GM12873 (cell line): ENCODE data around the gene CCDC30.

Experiments
- TF ChIP-seq, protein P1 (sequence below): IDR thresholded peaks from 2 replicates; pipeline ENCODE4 v1.5.1; 2012; ENCODE audit warnings: low read depth, mild to moderate bottlenecking, moderate library complexity, low read length, control low read depth; ENCODE audit not compliant: insufficient read depth; ENCODE audit errors: missing control alignments

The CCDC30 gene

DNA sequence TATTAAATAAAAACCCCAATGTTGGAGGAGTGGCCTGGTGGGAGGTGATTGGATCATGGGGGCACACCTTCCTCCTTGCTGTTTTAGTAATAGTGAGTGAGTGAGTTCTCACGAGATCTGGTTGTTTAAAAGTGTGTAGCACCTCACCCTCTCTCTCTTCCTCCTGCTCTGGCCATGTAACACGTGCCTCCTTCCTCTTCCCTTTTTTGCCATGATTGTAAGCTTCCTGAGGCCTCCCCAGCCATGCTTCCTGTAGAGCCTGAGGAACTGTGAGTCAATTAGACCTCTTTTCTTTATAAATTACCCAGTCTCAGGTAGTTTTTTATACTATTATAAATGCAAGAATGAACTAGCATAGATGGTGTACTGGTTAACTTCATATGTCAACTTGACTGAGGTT is 68.0 kb downstream of the CCDC30 start:
- TF ChIP-seq, protein P1, sequence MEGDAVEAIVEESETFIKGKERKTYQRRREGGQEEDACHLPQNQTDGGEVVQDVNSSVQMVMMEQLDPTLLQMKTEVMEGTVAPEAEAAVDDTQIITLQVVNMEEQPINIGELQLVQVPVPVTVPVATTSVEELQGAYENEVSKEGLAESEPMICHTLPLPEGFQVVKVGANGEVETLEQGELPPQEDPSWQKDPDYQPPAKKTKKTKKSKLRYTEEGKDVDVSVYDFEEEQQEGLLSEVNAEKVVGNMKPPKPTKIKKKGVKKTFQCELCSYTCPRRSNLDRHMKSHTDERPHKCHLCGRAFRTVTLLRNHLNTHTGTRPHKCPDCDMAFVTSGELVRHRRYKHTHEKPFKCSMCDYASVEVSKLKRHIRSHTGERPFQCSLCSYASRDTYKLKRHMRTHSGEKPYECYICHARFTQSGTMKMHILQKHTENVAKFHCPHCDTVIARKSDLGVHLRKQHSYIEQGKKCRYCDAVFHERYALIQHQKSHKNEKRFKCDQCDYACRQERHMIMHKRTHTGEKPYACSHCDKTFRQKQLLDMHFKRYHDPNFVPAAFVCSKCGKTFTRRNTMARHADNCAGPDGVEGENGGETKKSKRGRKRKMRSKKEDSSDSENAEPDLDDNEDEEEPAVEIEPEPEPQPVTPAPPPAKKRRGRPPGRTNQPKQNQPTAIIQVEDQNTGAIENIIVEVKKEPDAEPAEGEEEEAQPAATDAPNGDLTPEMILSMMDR, result no peak

DNA sequence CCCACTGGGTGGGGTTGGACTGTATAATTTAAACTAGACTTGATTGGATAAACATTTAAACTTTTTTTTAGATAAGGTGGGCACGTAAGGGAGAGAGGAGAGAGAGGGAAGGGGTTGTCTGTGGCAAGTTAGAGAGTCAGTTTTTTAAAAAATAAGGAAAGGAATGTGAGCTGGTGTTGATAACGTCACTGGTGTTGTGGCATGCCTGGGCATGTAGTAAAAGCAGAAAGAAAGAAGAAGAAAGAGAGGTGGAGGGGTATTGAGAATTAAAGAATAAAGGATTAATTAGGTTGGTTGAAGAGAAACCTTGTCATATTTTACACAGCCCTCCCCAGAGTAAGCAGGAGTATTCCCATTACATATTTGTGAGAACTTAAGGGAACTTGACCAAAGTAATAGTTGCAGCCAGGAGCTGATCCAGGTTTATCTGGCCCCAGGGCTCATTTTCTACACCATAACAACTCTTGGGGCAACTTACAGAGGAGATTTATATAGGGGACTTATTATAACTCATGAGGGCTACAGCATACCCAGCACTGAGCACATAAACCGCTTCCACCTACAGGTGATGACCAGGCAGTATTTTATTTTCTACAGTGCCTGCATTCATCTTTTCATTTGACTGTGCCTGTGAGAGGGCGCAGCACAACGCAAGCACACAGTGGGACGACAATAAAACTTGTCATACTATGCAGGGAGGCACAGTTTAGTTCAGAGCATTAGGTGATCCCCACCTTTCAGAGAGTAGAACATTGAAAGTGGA is 70.2 kb downstream of the CCDC30 start:
- TF ChIP-seq, protein P1, result no peak

DNA sequence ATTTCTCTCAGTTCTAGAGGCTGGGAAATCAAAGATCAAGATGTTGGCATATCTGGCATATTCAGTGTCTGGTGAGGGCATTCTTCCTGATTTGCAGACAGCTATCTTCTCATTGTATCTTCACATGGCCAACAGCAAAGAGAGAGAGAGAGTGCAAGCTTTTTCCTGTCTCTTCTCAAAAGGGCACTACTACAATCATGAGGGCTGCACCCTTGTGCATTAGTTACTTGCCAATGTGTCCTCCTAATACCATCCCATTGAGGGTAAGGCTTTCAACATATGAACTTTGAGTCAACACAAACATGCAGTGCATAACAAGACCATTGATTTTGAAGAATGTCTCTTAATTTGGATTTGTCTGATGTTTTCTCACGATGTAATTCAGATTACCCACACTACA is 78.0 kb downstream of the CCDC30 start:
- TF ChIP-seq, protein P1, result no peak

DNA sequence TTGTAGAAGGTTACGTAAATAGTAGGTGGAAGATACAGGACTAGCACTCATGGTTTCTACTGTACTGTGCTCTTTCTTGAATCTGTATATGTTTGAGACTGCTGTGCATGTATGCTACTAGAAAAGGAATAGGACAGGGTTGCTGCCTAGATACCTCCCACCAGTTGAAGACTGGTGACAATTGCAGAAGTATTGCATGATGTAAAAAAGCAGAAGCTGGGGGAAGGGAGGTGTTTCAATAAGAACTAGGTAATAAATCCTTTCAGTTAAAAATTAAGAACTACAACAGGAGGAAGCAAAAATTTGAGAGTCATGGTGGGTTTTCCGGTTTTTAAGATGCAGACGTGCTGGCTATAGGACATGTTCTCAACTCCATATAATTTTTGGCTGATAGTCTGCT is 88.1 kb downstream of the CCDC30 start:
- TF ChIP-seq, protein P1, result no peak

DNA sequence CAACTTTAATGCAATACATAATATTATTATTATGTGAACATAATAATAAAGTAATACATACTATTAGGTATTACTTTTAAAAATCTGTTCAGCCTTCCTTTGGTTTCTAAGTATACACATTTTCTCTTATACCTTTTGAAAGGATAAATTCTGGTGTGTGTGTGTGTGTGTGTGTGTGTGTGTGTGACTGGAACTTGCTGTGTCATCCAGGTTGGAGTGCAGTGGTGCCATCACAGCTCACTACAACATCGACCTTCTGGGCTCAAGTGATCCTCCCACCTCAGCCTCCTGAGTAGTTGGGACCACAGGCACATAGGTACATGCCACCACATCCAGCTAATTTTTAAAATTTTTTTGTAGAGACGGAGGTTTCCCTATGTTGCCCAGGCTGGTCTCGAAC is 88.5 kb downstream of the CCDC30 start:
- TF ChIP-seq, protein P1, result no peak

DNA sequence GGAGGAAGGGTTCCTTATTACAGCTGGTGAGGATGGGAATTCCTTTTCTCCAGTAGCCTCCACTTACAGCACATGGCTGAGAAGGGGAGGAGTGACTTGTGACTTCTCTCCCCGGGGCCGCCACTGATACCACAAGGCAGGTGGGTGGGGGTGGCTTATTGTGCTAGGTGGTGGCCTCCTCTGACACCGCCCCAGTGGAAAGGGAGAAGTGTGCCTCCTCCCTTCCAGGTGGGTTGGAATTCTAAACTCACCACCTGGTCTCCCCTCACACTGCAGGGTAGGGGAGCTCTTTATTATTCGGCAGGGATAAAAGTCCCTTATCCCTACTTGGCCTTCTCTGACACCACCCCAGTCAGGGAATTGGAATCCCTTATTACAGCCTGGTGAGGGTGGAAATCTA is 89.5 kb downstream of the CCDC30 start:
- TF ChIP-seq, protein P1, result no peak

DNA sequence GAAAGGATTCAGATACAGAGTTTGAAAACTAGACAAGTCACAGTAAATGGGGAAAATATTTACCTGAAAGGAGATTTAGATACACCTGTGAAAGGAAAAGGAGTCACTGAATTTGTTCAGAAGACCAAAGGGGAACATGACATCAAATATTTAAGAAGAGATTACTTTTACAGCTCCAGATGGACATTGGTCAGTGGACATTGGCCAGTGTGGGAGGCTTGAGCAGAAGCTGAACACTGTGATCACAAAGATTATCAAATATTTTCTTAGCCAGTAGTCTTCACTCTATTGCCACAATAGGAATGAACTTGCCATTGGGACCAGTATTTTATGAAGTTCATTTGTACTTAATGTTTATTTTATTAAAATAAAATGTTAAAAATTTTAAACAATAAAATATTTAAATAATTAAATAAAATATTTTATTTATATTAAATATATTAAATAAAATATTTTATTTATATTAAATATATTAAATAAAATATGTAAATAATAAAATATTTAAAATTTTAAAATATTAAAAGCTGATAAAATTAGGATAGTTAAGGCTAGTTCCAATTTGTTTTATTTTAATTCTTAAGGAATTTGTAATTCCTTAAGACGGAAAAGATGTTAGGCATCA is 94.3 kb downstream of the CCDC30 start:
- TF ChIP-seq, protein P1, result no peak
